GM12878 (cell line): ENCODE measurements around the gene ALDH1A1. TPM values are rescaled to one million over a fixed set of nuclear protein-coding genes. Genes with fewer than 3 reads are reported as not detected.

Experiments used
- ATAC-seq: fragments of 200-7000 bp; cut with Tn5 transposase; 3 replicates; pipeline ENCODE4 v1.9.1; 2020; ENCODE audit warnings: mild to moderate bottlenecking, moderate library complexity
- BruUV-seq: library from RNA; stranded (reverse); fragments of 400-500 nt; replicated peaks from 2 replicates; lab custom pipeline; 2021; lab: Mats Ljungman, UMichigan
- CTCF ChIA-PET: fragments of 300-600 bp; sonication (Branson Sonifier 250); formaldehyde crosslinking; extraction: SDS; loops from one replicate; lab custom pipeline; 2021; ENCODE audit warnings: inconsistent platforms; lab: Yijun Ruan, JAX
- POLR2A ChIA-PET: fragments of 350-600 bp; formaldehyde crosslinking; extraction: SDS; loops from one replicate; lab custom pipeline; 2021; ENCODE audit warnings: inconsistent platforms; lab: Charles Lee
- RAD21 ChIA-PET: fragments of 300-600 bp; sonication (Branson Sonifier 250); formaldehyde crosslinking; loops from one replicate; lab custom pipeline; 2023; ENCODE audit warnings: antibody characterized with exemption; ENCODE audit not compliant: unreplicated experiment; lab: Charles Lee
- SMC1A ChIA-PET: fragments of 300-600 bp; sonication (Branson Sonifier 250); formaldehyde crosslinking; loops from one replicate; lab custom pipeline; 2023; ENCODE audit not compliant: unreplicated experiment, uncharacterized antibody; lab: Charles Lee
- DNase-seq: peaks from one replicate; pipeline ENCODE4 v3.0.0-alpha.2; 2011; ENCODE audit warnings: low read depth, low spot score
- FAIRE-seq: peaks from 3 replicates; lab custom pipeline; 2011; peaks lifted over from hg19 to GRCh38; lab: Jason Lieb, UNC
- H2AFZ ChIP-seq: 2 replicates; pipeline ENCODE4 v1.6.0; 2011; ENCODE audit warnings: low read depth, low read length, control low read depth; ENCODE audit not compliant: control insufficient read depth
- H3K27ac ChIP-seq: 2 replicates; pipeline ENCODE4 v1.5.1; 2011; ENCODE audit warnings: control low read depth; ENCODE audit not compliant: control insufficient read depth, insufficient read depth
- H3K27me3 ChIP-seq, 2 experiments: replicated peaks in 1 of 2; 2 replicates each; pipeline versions ENCODE4 v1.6.0 to v1.6.1; 2011; ENCODE audit warnings: low read length in 1 of 2; ENCODE audit not compliant: control insufficient read depth in 2 of 2, insufficient read depth in 2 of 2
- H3K36me3 ChIP-seq, 2 experiments: 2 replicates each; pipeline ENCODE4 v1.5.1; 2011; ENCODE audit warnings: low read length in 1 of 2; ENCODE audit not compliant: control insufficient read depth in 2 of 2, insufficient read depth in 2 of 2
- H3K4me1 ChIP-seq: 2 replicates; pipeline ENCODE4 v1.6.1; 2011; ENCODE audit warnings: mild to moderate bottlenecking, low read length, moderate library complexity, mixed read lengths; ENCODE audit not compliant: control insufficient read depth, insufficient read depth
- H3K4me2 ChIP-seq: 2 replicates; pipeline ENCODE4 v1.6.0; 2011; ENCODE audit warnings: control low read depth; ENCODE audit not compliant: control insufficient read depth, insufficient read depth
- H3K4me3 ChIP-seq: fragments of 200-600 bp; sonication (generic); 2 replicates; pipeline ENCODE4 v1.5.1; 2016
- H3K79me2 ChIP-seq: 2 replicates; pipeline ENCODE4 v1.6.0; 2011; ENCODE audit warnings: low read length; ENCODE audit not compliant: control insufficient read depth, insufficient read depth
- H3K9ac ChIP-seq: 2 replicates; pipeline ENCODE4 v1.8.0; 2011; ENCODE audit warnings: low read length, control low read depth, mixed read lengths; ENCODE audit not compliant: control insufficient read depth, insufficient read depth
- H3K9me3 ChIP-seq: replicated peaks from 3 replicates; pipeline ENCODE4 v1.5.1; 2011; ENCODE audit warnings: mild to moderate bottlenecking, low read length; ENCODE audit not compliant: control insufficient read depth, insufficient read depth
- H4K20me1 ChIP-seq: 2 replicates; pipeline ENCODE4 v1.6.0; 2011; ENCODE audit not compliant: control insufficient read depth, insufficient read depth
- ESRRA ChIP-seq: IDR thresholded peaks from 2 replicates; pipeline ENCODE4 v1.6.1; 2012; ENCODE audit warnings: mild to moderate bottlenecking, low read length, improper control_type of control experiment
- FOS ChIP-seq: IDR thresholded peaks from 3 replicates; pipeline ENCODE4 v1.6.1; 2011; ENCODE audit warnings: borderline replicate concordance; ENCODE audit not compliant: insufficient read length; ENCODE audit errors: extremely low read depth
- IRF4 ChIP-seq: IDR thresholded peaks from 2 replicates; pipeline ENCODE4 v1.6.1; 2011; ENCODE audit warnings: low read depth, low read length
- JUND ChIP-seq: IDR thresholded peaks from 2 replicates; pipeline ENCODE4 v1.6.1; 2012; ENCODE audit warnings: low read depth, mild to moderate bottlenecking, low read length, improper control_type of control experiment, moderate library complexity
- KLF5 ChIP-seq: fragments of 450-650 bp; IDR thresholded peaks from 2 replicates; pipeline ENCODE4 v1.6.1; 2014; ENCODE audit warnings: mild to moderate bottlenecking; ENCODE audit not compliant: partially characterized antibody
- MYC ChIP-seq: IDR thresholded peaks from 2 replicates; pipeline ENCODE4 v1.6.1; 2011; ENCODE audit warnings: mild to moderate bottlenecking, low read length, moderate library complexity, inconsistent platforms; ENCODE audit not compliant: insufficient read depth, insufficient replicate concordance, insufficient read length, severe bottlenecking
- RFX5 ChIP-seq: IDR thresholded peaks from 2 replicates; pipeline ENCODE4 v1.6.1; 2011; ENCODE audit warnings: low read depth, low read length, improper control_type of control experiment
- YBX1 ChIP-seq: fragments of 450-650 bp; IDR thresholded peaks from 2 replicates; pipeline ENCODE4 v1.6.1; 2016; ENCODE audit warnings: antibody characterized with exemption
- ZNF217 ChIP-seq: fragments of 450-650 bp; IDR thresholded peaks from 2 replicates; pipeline ENCODE4 v1.6.1; 2017; ENCODE audit warnings: antibody characterized with exemption, mild to moderate bottlenecking
- ZSCAN29 ChIP-seq: fragments of 450-650 bp; IDR thresholded peaks from 2 replicates; pipeline ENCODE4 v1.6.1; 2017; ENCODE audit warnings: mild to moderate bottlenecking, moderate library complexity
- ZZZ3 ChIP-seq: IDR thresholded peaks from 2 replicates; pipeline ENCODE4 v1.6.1; 2011; ENCODE audit warnings: low read depth; ENCODE audit not compliant: control insufficient read depth, insufficient read length
- WGBS: methylation state at CpG from one replicate; pipeline ENCODE4 v1.1.6; 2016; ENCODE audit warnings: low lambda C conversion rate; ENCODE audit not compliant: insufficient replicate concordance, insufficient coverage; ENCODE audit errors: missing lambda C conversion rate; 5-methylcytosine and 5-hydroxymethylcytosine counted together
- in situ Hi-C: fragments of 300-500 bp; cut with MboI; formaldehyde crosslinking; loops from 9 replicates; pipeline ENCODE4 v1.14.3; 2018; ENCODE audit warnings: mixed read lengths
- intact Hi-C: fragments of 100-400 bp; cut with micrococcal nuclease; formaldehyde crosslinking; loops from one replicate; pipeline ENCODE4 v1.14.2; 2022; ENCODE audit not compliant: unreplicated experiment
- polyA plus RNA-seq, 11 experiments: library from polyadenylated mRNA; depleted of rRNA in 4 of 11; unstranded in 6 of 11; stranded (reverse) in 5 of 11; fragments of >200 nt; fragmentation: Nextera tagmentation in 4 of 11; fragmentation: Illumina TruSeq in 1 of 11; extraction: Ambion mirVana in 4 of 11; extraction: Trizol in 1 of 11; gene quantifications; 1 replicate in 1 of 11; 2 replicates in 10 of 11; pipeline versions ENCODE4 v1.2.1 to v1.2.3, GENCODE V29; 2011 to 2016; ENCODE audit warnings: inconsistent platforms in 2 of 11, missing spikeins in 2 of 11, low read depth in 1 of 11
- total RNA-seq, 4 experiments: library from RNA; depleted of rRNA in 3 of 4; stranded (reverse); fragments of >200 nt in 3 of 4; fragmentation: Illumina TruSeq in 1 of 4; extraction: Trizol in 1 of 4; gene quantifications; 2 replicates each; pipeline versions ENCODE4 v1.2.1 to v1.2.3, GENCODE V29; 2013 to 2021
- TF ChIP-seq, protein P1 (sequence below): fragments of 450-650 bp; IDR thresholded peaks from 2 replicates; pipeline ENCODE4 v1.6.1; 2017; ENCODE audit warnings: antibody characterized with exemption, mild to moderate bottlenecking, moderate library complexity
- TF ChIP-seq, protein P2 (sequence below): IDR thresholded peaks from 2 replicates; pipeline ENCODE4 v1.6.1; 2011; ENCODE audit warnings: mild to moderate bottlenecking, low read depth, low read length, moderate library complexity; ENCODE audit not compliant: insufficient replicate concordance
- TF ChIP-seq, protein P3 (sequence below): fragments of 450-650 bp; formaldehyde crosslinking; IDR thresholded peaks from 2 replicates; pipeline ENCODE4 v1.4.0; 2022; ENCODE audit warnings: mild to moderate bottlenecking, moderate library complexity

Gene ALDH1A1
- total and polyA plus RNA-seq, 10 of the 15 experiments (the other 5 are each of a cell fraction or from before 2014, with no cell fraction given) = 0.03 to 0.54 TPM; not detected in 8

DNA sequence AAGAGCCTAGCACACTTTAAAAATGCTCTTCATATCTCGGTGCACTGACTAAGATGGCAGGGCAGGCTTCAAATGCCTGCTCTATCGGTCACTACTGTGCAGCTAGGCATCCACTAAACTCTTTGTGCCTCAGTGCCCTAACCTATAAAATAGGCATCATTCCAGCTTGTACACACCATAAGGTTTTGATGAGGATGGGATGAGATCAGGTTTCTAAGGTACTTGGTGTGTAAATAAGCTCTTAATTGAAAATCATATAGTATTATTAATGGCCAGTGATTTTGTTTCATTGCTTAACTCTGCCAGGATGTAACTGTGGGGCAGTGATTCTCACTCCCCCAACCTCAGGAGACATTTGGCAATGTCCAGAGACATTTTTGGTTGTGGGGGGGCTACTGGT is 78.5 kb downstream of the ALDH1A1 start:
- Histone ChIP-seq H3K4me2 (no peak overlapping the region), H4K20me1 (no peaks in the 10 kb centered on the region), H3K9ac (no peak overlapping the region), H3K27ac (no peak overlapping the region), H3K36me3 (no peaks in the 10 kb centered on the region), H3K27me3 (no peaks in the 10 kb centered on the region; a peak in 1 of 4 replicates), H3K4me1 (no peaks in the 10 kb centered on the region), H3K79me2 (no peaks in the 10 kb centered on the region)
- BruUV-seq = no TSS peak
- ChIA-PET POLR2A (no interaction called here), CTCF (interaction anchor here (1.0 to 2.8 kb wide), 2 partner anchors 10 to 148 kb away, joined by 3 to 11 read pairs; no protein-coding TSS in a partner anchor), RAD21 (no interaction called here), SMC1A (interaction anchor here (1.4 kb wide), 1 partner anchor 148 kb away, joined by 5 read pairs; no protein-coding TSS in a partner anchor)
- no peak for FAIRE-seq
- TF ChIP-seq, protein P1, sequence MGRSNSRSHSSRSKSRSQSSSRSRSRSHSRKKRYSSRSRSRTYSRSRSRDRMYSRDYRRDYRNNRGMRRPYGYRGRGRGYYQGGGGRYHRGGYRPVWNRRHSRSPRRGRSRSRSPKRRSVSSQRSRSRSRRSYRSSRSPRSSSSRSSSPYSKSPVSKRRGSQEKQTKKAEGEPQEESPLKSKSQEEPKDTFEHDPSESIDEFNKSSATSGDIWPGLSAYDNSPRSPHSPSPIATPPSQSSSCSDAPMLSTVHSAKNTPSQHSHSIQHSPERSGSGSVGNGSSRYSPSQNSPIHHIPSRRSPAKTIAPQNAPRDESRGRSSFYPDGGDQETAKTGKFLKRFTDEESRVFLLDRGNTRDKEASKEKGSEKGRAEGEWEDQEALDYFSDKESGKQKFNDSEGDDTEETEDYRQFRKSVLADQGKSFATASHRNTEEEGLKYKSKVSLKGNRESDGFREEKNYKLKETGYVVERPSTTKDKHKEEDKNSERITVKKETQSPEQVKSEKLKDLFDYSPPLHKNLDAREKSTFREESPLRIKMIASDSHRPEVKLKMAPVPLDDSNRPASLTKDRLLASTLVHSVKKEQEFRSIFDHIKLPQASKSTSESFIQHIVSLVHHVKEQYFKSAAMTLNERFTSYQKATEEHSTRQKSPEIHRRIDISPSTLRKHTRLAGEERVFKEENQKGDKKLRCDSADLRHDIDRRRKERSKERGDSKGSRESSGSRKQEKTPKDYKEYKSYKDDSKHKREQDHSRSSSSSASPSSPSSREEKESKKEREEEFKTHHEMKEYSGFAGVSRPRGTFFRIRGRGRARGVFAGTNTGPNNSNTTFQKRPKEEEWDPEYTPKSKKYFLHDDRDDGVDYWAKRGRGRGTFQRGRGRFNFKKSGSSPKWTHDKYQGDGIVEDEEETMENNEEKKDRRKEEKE = no peak
- TF ChIP-seq, protein P2, sequence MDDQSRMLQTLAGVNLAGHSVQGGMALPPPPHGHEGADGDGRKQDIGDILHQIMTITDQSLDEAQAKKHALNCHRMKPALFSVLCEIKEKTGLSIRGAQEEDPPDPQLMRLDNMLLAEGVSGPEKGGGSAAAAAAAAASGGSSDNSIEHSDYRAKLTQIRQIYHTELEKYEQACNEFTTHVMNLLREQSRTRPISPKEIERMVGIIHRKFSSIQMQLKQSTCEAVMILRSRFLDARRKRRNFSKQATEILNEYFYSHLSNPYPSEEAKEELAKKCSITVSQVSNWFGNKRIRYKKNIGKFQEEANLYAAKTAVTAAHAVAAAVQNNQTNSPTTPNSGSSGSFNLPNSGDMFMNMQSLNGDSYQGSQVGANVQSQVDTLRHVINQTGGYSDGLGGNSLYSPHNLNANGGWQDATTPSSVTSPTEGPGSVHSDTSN = no peak
- TF ChIP-seq MYC (no peak), YBX1 (no peak), JUND (no peak), ESRRA (no peak), IRF4 (no peak), KLF5 (no peak), ZSCAN29 (no peak), ZNF217 (no peak), FOS (no peak), RFX5 (no peak), ZZZ3 (no peak)
- TF ChIP-seq, protein P3, sequence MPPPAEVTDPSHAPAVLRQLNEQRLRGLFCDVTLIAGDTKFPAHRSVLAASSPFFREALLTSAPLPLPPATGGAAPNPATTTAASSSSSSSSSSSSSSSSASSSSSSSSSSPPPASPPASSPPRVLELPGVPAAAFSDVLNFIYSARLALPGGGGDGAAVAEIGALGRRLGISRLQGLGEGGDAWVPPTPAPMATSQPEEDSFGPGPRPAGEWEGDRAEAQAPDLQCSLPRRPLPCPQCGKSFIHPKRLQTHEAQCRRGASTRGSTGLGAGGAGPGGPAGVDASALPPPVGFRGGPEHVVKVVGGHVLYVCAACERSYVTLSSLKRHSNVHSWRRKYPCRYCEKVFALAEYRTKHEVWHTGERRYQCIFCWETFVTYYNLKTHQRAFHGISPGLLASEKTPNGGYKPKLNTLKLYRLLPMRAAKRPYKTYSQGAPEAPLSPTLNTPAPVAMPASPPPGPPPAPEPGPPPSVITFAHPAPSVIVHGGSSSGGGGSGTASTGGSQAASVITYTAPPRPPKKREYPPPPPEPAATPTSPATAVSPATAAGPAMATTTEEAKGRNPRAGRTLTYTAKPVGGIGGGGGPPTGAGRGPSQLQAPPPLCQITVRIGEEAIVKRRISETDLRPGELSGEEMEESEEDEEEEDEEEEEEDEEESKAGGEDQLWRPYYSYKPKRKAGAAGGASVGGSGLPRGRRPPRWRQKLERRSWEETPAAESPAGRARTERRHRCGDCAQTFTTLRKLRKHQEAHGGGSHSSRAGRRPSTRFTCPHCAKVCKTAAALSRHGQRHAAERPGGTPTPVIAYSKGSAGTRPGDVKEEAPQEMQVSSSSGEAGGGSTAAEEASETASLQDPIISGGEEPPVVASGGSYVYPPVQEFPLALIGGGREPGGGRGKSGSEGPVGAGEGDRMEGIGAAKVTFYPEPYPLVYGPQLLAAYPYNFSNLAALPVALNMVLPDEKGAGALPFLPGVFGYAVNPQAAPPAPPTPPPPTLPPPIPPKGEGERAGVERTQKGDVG = no peak
- TF ChIP-seq, all 136 proteins: peak for 0
- intact Hi-C loops = loop anchor here (5.0 kb wide), 2 partner anchors 193 to 308 kb away; no protein-coding TSS in a partner anchor
- DNase-seq (no peak), ATAC-seq (no peak)
- WGBS = 19% methylated on average over 2 of the region's 2 CpGs
- in situ Hi-C loops = no loop called here
- no peak overlapping the region for H3K4me3 ChIP-seq
- H3K9me3 ChIP-seq = no peaks in the 10 kb centered on the region
- no peak overlapping the region for H2AFZ ChIP-seq
